GM19025 (cell line): ENCODE data around the gene KCNH5.

ENCODE experiments used
- ATAC-seq: cut with Tn5 transposase; IDR thresholded peaks from one replicate; pipeline ENCODE4 v1.9.1; 2021; ENCODE audit warnings: mild to moderate bottlenecking, low read depth, moderate library complexity; ENCODE audit not compliant: unreplicated experiment

The KCNH5 gene, protein sequence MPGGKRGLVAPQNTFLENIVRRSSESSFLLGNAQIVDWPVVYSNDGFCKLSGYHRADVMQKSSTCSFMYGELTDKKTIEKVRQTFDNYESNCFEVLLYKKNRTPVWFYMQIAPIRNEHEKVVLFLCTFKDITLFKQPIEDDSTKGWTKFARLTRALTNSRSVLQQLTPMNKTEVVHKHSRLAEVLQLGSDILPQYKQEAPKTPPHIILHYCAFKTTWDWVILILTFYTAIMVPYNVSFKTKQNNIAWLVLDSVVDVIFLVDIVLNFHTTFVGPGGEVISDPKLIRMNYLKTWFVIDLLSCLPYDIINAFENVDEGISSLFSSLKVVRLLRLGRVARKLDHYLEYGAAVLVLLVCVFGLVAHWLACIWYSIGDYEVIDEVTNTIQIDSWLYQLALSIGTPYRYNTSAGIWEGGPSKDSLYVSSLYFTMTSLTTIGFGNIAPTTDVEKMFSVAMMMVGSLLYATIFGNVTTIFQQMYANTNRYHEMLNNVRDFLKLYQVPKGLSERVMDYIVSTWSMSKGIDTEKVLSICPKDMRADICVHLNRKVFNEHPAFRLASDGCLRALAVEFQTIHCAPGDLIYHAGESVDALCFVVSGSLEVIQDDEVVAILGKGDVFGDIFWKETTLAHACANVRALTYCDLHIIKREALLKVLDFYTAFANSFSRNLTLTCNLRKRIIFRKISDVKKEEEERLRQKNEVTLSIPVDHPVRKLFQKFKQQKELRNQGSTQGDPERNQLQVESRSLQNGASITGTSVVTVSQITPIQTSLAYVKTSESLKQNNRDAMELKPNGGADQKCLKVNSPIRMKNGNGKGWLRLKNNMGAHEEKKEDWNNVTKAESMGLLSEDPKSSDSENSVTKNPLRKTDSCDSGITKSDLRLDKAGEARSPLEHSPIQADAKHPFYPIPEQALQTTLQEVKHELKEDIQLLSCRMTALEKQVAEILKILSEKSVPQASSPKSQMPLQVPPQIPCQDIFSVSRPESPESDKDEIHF

DNA sequence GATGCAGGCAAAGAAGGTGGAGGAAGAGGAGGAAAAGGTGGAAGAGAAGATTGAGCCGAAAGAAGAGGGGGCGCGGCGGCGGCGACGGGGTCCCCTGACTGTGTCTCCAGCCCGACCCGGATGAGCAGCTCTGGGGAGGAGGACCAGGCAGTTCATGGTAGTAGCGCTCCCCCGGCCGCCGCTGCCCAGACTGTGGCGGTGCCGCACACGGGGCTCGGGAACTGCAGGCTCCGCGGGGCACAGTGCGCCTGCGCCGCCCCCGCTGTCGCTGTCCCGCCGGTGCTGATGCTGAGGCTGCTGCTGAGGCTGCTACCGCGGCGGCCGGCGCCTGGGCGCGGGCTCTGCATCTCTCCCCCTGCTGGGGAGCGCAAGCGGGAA, at the start of gene KCNH5:
TSS of gene KCNH5 (minus strand) at position 225 of the 378 bp plus-strand sequence. CDS start 272 bp downstream, outside the sequence.
- no peak for ATAC-seq

DNA sequence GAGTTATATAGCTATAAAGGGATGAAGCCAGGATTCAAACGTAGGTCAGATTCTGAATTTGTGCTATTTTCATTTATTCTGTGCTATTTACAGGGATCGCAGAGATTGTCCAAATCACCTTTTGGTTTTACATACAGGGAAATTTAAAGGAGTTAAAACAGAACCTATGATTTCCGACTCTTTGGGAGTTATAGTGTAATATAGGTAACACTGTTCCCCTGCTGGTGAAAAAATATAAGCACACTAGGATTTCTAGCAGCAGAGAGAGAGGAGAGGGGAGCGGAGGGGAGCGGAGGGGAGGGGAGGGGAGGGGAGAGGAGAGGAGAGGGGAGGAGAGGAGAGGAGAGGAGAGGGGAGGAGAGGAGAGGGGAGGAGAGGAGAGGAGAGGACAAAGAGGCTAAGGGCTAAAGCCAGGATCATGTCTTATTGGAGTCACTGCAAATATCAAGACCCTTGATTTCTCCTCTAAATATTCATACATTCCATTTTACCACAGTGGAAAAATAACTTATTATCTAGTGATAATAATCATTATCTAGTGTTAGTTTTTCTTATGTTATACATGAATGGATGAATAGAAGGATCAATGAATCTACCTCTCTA, 46.2 kb upstream of the KCNH5 start:
- no peak for ATAC-seq

DNA sequence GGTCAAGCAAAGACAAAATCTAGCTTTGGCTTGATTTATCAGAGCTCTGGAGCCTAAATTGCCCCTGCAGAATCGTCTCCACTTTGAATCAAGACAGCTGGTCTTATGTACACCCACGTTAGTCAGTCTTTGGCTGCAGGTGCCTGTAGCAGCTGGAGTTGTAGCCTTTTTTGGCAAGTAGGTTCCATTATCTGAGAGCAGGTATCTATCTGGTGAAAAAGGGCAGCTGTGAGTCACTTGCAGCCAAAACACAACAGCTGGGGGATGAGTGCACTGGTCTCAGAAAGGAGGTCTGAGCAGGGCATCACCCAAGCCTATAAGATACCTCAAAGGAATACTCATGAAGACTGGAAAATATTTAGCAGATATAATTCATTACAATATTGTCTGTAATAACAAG, 43.6 kb upstream of the KCNH5 start:
- no peak for ATAC-seq

DNA sequence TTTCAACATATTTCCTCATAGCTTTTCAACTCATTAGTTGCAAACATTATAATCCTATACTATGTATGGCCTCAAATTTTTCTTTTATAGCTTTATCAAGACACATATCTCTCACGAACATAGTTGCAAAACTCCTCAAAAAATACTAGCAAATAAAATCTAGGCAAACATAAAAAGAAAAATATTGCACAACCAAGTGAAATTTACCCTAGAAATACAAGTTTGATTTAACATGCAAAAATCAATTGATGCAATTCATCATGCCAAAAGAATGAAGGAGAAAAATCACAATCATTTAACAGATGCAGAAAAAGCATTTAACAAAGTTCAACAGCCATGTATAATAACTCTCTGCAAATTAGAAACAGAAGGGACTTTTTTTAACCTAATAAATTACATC, 33.3 kb upstream of the KCNH5 start:
- ATAC-seq = no peak

DNA sequence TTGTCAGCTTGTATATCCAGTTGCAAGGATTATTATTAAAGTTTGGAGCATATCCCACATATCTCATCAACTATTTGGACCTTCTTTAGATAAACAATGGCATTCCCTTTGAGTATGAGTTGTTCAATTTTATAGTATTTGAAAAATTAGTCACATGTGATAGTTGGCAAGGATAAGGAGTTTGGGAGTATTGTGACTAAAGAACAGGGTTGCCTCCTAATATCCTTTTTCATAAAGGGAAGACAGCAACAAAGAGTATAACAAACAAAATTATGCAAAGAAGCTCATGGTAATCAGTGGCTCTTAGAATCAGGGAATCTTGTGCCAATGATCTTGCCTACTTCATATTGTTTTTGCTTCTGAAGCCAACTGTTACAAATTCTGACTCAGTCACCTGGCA, 31.2 kb upstream of the KCNH5 start:
- no peak for ATAC-seq

DNA sequence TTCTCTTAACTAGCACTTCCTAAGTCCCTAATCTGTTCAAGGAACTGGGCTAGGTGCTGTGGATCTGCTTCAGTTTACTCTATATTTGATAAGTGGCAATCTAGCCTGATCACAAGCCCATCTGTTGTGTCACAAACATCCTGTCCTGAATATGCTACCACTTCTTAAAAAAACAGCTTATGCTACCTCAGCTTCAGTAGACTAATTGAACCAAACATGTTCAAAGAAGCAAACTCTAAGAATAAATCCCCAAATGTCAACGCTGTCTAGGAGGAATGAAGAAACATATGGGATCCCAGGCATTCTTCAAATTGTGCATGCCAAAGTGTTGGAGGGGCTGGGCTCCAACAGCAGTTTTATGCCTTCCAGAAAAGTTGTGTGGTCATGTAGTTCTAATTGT, 10.4 kb upstream of the KCNH5 start:
- no peak for ATAC-seq

DNA sequence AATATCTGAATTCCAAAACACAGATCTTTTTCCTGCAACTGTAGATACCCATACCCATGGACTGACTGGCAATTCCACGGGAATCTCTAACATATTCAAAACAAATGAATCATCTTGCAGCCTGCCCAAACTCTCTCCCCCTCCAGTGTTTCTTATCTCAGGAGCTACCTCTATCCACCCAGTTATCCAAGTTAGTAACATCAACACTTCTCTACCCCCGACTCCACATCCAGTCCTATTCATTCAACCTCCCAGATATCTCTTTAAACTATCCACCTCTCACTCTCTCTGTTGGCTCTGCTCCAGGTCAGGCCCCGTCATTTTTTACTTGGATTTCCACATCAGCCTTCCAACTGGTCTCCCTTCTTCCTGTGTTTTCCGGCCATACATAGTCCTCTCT, 6.7 kb upstream of the KCNH5 start:
- no peak for ATAC-seq

DNA sequence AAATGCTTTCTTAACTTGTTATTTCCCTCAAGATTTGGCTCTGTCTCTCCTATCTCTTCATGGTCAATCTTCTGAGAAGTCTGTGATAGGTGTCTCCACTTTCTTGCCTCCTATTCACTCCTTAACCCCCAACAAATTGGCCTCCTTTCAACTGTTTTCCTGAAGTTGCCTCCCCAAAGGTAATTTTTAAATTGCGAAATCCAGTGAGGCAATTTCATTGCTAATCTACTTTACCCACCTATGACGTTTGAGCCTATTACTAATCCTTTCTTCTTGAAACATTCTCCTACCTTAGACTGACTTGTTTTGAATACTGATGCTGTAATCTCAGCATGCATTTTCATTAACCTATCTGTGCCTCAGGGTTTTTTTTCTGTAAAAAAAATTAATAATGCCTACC, 6.0 kb upstream of the KCNH5 start:
- no peak for ATAC-seq

DNA sequence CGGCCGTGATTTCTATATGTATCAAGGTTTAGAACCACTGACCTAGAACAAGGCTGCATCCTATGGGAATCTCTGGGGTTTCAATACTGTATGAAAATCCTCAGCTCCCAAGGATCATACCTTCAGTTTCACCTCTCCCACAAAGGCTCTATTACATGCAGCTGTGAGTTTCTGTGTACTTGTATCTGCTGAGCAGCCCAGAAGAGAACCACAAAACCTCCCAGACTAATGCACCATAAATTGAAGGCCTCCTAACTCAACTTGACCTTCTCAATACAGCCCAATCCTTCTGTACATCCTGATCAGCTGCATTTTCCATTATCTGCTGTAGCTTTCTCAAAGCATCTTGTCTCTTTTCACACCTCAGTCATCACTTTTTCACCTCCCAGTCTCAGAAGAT, 5.4 kb upstream of the KCNH5 start:
- no peak for ATAC-seq

DNA sequence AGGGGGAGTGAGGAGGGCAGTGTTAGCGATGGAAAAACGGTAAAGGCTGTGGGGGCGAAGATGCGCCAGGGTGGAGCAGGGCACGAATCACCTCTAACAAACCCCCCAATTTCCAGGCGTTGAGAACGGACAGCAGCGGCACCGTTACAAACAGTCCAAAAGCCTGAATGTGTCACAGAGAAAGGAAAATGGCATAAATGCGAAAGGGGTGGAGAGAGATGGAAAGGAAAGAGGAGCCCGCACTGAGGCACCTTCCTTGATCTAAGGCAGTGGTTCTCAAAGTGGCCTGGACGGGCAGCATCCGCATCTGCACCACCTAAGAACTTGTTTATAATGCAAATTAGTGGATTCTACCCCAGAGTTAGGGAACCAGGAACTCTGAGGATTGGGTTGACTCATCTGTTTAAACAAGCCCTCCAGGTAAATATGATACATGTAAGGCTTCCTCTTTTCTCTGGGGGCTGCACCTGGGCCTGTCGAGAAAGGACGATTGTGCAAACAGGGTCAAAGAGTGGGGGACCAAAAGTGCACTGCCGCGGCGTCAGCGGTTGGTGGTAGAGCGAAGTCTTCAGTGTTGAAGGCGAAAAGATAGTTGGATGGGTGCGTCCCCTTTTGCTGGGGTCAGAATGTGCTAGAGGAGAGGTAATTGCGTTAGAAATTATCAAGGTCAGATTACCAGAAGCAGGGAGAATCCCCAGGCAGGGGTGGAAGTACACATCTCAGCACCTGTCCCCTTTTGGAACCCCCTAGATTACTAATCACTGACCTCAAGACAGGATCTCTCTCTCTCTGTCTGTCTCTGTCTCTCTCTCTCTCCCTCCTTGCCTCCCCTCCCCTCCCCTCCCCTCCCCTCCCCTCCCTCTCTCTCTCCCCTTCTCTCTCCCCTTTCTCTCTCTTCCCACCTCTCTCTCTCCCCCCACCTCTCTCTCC, 1.3 kb upstream of the KCNH5 start:
- no peak for ATAC-seq

DNA sequence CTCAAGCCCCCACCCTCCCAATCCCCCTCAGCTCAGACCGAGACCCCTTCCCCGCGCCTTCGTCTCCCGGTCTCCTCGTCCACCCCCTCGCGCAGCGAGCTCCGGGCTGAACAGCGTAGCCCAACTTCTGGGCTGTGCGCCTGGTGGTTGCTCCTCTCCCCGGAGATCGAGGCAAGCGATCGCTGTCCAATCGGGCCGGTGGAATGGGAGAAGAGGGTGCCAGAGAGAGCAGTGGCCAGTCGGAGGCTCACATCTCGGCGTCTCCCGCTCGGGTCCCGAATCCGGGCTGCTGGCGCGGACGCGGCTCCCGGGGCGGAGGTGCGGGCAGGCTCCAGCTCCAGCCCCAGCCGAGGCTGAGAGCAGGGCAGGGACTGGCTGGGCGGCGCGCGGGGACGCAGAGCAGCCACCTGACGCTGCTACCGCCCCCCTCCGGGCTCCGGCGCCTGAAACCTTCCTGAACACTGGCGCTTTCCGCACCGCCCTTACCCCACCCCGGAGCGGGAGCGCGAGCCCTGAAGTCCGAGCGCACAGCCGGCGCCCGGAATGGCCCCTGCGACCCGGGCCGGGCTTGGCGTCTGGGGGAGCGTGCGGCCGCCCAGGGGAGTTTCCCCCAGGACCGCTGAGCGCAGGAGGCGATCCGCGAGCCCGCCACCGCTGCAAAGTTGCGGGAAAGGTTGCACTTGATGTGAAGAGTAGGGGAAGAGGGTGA, 508 bp upstream of the KCNH5 start:
- no peak for ATAC-seq

DNA sequence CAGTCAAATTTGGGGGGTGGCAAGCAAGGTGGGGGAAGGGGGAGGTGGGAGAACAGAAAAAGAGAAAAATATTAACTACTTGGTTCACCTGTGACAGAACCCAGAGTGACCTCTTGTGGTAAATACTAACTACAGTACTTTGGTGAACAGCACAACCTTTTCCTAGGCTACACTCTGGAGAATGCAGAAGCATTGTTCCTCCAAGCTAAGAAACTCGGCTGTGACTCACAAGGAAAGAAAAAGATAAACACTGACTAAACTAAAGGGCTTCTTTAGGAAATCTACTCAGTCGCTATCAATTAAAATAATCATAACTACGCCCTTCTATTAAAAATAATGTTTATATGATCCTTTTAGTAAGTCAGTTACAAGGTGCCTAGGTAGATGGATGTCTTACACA, 5.4 kb downstream of the KCNH5 start:
- ATAC-seq = no peak

DNA sequence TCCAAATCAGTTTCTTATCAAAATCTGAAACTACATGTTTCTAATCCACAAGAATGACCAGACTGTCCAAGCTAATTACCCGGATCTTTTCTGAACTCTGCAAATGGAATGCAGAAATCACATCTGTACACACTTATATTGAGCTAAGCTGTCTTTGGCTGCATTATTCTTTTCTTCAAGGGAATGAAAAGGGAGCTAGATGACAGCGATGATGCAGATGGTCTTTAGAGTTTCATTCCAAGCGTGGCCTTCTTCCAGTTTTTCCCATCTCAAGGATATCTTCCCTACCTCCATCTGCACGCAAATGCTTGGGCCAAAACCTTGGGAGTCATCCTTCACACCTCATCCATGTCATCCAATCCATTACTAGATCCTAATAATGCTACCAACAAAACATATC, 12.6 kb downstream of the KCNH5 start:
- ATAC-seq = no peak

DNA sequence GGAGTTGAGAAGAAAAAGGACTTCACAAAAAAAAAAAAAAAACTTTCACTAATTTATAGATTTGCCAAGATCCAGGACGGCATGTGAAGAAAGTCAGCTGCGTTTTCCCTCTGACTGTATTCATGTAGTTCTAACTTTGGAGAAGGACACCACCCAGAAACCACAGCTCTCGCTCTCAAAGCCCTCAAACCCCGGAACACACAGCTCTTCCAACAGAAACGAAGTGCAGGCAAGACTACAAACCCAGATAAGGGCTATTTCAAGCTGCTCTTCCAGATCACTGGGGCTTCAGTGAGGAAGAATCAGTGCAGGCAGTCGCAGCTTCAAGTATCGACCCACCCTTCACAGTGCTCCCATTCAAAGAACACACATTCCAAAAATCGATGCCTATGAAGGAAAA, 13.2 kb downstream of the KCNH5 start:
- no peak for ATAC-seq

DNA sequence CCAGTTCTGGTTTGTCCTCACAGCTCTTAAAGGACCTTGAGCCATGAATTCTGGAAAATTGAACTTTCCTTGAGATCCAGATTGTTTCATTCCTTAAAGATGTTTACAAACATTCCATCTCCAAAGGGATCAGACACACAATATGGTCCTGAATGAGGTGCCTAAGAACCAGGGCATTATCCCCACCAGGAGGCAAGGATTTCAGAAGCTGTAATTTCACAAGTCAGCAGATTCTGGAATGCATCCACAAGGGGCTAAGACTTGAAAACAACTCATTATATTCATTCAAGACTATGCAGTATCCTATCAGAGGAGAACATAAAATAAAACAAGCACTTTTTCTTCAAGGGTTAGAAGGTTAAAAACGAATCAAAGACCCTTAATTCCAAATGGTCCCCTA, 15.1 kb downstream of the KCNH5 start:
- no peak for ATAC-seq

DNA sequence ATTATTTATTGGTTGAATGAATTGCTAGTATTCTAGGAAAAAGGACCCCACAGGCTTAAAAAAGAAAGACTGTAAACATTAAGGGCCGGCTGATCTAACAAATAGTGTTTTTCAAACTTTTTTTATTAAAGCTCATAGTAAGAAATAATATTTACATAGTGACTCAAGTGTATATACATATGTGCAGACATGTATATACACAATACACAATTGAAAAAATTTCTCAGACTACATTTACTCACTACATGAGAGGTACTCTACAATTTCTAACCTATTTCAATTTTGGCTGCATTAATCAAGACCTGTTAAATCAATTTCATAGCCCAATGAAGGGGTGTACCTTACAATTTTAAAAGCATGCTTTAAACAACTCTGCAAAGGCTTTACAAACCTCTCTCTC, 17.5 kb downstream of the KCNH5 start:
- no peak for ATAC-seq

DNA sequence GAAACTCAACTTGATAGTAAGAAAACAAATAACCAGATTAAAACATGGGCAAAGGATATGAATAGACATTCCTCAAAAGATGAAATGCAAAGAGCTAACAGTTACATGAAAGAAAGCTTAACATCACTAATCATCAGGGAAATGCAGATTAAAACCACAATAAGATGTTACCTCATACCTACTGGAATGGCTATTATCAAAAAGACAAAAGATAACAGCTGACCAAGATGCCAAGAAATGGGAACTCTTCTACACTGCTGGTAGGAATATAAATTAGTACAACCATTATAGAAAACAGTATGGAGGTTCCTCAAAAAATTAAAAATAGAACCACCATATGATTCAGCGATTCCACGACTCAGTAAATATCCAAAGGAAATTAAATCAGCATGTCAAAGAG, 18.8 kb downstream of the KCNH5 start:
- ATAC-seq = no peak

DNA sequence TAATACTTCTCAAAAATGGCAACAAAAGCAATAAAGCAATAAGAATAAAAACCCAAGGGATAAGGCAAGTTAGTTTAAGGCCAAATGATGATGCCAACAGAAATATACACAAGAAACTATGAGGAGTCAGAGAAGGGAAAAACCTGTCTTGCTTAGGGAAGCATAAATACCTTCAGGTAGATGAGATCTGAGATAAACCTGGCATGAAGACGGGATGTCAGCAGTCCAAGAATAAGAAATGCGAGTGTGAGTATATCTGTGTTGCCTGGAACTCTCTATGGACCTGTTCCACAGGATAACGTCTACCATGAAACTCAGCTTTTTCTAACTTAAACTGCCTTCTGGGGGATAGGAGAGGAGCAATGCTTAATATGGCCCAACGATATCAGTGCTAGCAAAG, 30.6 kb downstream of the KCNH5 start:
- ATAC-seq = no peak

DNA sequence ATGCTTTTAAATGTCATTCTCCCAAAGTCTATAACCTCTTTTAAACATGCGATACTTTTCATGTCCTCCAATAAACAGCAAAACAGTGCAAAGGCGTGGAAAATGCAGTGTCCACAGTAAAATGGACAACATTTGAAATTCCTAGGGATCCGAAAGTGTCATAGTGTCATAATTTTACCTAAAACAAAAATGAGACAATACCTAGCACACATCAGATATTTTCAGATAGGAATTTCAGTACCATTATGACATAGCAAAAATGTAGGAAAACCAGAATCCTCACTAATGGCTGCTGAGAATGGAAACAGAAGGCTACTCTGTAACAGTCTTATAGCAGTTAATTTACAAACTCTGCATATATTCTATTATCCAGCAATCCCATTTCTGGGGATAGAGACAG, 33.1 kb downstream of the KCNH5 start:
- ATAC-seq = no peak

DNA sequence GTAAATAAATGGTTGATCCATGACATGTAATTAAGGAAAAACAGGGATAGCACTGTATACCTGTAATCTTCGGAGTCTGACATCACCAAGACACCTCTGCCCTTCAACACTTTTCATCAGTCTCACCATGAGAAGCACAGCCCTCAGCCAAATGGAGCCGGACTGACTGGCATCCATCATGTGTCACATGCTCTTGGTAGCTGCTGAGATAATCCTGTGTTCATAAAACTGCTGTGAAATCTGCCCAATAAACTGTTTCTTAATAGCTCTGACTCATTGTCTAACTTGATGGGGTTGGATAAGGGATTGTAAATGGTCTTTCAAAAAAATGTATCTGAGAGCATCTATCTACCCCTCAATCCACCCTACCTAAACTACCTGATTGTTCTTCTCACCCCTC, 33.6 kb downstream of the KCNH5 start:
- no peak for ATAC-seq
